ENCODE results near the gene UFM1. TPM values are rescaled to one million over a fixed set of nuclear protein-coding genes. Genes with fewer than 3 reads are reported as not detected.

The UFM1 gene
- total and polyA plus RNA-seq, 2 experiments from 2014 or later: 80.4 to 128 TPM

GRCh38 chr13:38321654-38322053 lies 28.0 kb upstream of the UFM1 start:
- Histone ChIP-seq H3K4me2 (no peak overlapping the region), H3K9me2 (replicated peaks; ENCODE audit: insufficient read depth) (no peaks in the 10 kb centered on the region), H3K27me3 (no peaks in the 10 kb centered on the region), H4K20me1 (ENCODE audit: insufficient read depth, poor library complexity, severe bottlenecking) (no peaks in the 10 kb centered on the region), H3K36me3 (replicated peaks; ENCODE audit: insufficient read depth, low read depth) (no peaks in the 10 kb centered on the region), H3K79me2 (no peaks in the 10 kb centered on the region), H3K4me3 (no peak overlapping the region), H3K27ac (no peak overlapping the region), H3K4me1 (ENCODE audit: insufficient read depth) (no peaks in the 10 kb centered on the region), H2AFZ (no peak overlapping the region), H3K9me3 (ENCODE audit: low read depth) (no peaks in the 10 kb centered on the region)
- TF ChIP-seq EZH2 (IDR thresholded peaks at IDR 0.05; ENCODE audit: borderline replicate concordance): no peak
- TF ChIP-seq CTCF (IDR thresholded peaks at IDR 0.05; ENCODE audit: poor library complexity): no peak
- TF ChIP-seq EZH2phosphoT487 (IDR thresholded peaks at IDR 0.05; ENCODE audit: low read depth, severe bottlenecking, unreplicated experiment): no peak
- 93% methylated on average over 5 of the region's 5 CpGs for WGBS (ENCODE audit: low lambda C conversion rate, missing lambda C conversion rate)
- no peak for DNase-seq (ENCODE audit: low spot score)

- no peaks in the 10 kb centered on the region for H3K27me3 ChIP-seq
- no peaks in the 10 kb centered on the region for H3K79me2 ChIP-seq
- H3K9me2 ChIP-seq (replicated peaks; ENCODE audit: insufficient read depth): no peaks in the 10 kb centered on the region
- no peaks in the 10 kb centered on the region for H3K4me1 ChIP-seq (ENCODE audit: insufficient read depth)
- TF ChIP-seq EZH2phosphoT487 (IDR thresholded peaks at IDR 0.05; ENCODE audit: low read depth, severe bottlenecking, unreplicated experiment): no peak
- no peak for TF ChIP-seq EZH2 (IDR thresholded peaks at IDR 0.05; ENCODE audit: borderline replicate concordance)
- no peak for TF ChIP-seq CTCF (IDR thresholded peaks at IDR 0.05; ENCODE audit: poor library complexity)
- H4K20me1 ChIP-seq (ENCODE audit: insufficient read depth, poor library complexity, severe bottlenecking): no peaks in the 10 kb centered on the region
- no peaks in the 10 kb centered on the region for H3K9me3 ChIP-seq (ENCODE audit: low read depth)
- H3K4me3 ChIP-seq: no peak overlapping the region
- no peak overlapping the region for H3K27ac ChIP-seq
- DNase-seq (ENCODE audit: low spot score): no peak
- H3K36me3 ChIP-seq (replicated peaks; ENCODE audit: insufficient read depth, low read depth): no peaks in the 10 kb centered on the region
- H3K4me2 ChIP-seq: no peak overlapping the region
- 94% methylated on average over 1 of the region's 1 CpG for WGBS (ENCODE audit: low lambda C conversion rate, missing lambda C conversion rate)
- H2AFZ ChIP-seq: no peak overlapping the region
Observed at GRCh38 chr13:38325426-38325825, 24.2 kb upstream of the UFM1 start.

- Histone ChIP-seq H3K27ac (no peak overlapping the region), H3K36me3 (replicated peaks; ENCODE audit: insufficient read depth, low read depth) (no peaks in the 10 kb centered on the region), H3K79me2 (no peaks in the 10 kb centered on the region), H4K20me1 (ENCODE audit: insufficient read depth, poor library complexity, severe bottlenecking) (no peaks in the 10 kb centered on the region), H3K4me1 (ENCODE audit: insufficient read depth) (no peaks in the 10 kb centered on the region), H3K4me2 (no peak overlapping the region), H3K9me2 (replicated peaks; ENCODE audit: insufficient read depth) (no peaks in the 10 kb centered on the region), H3K9me3 (ENCODE audit: low read depth) (no peaks in the 10 kb centered on the region), H2AFZ (no peak overlapping the region), H3K4me3 (no peak overlapping the region), H3K27me3 (no peaks in the 10 kb centered on the region)
- no peak for DNase-seq (ENCODE audit: low spot score)
- TF ChIP-seq EZH2 (IDR thresholded peaks at IDR 0.05; ENCODE audit: borderline replicate concordance): no peak
- TF ChIP-seq CTCF (IDR thresholded peaks at IDR 0.05; ENCODE audit: poor library complexity): no peak
- no peak for TF ChIP-seq EZH2phosphoT487 (IDR thresholded peaks at IDR 0.05; ENCODE audit: low read depth, severe bottlenecking, unreplicated experiment)
- WGBS (ENCODE audit: low lambda C conversion rate, missing lambda C conversion rate): 96% methylated on average over 2 of the region's 2 CpGs
Observed at GRCh38 chr13:38328699-38329098, 21.0 kb upstream of the UFM1 start.

- Histone ChIP-seq H3K27ac (no peak overlapping the region), H3K4me3 (no peak overlapping the region), H3K36me3 (replicated peaks; ENCODE audit: insufficient read depth, low read depth) (no peaks in the 10 kb centered on the region), H4K20me1 (ENCODE audit: insufficient read depth, poor library complexity, severe bottlenecking) (no peaks in the 10 kb centered on the region), H3K27me3 (no peaks in the 10 kb centered on the region), H3K79me2 (no peaks in the 10 kb centered on the region), H3K9me3 (ENCODE audit: low read depth) (no peaks in the 10 kb centered on the region), H3K4me1 (ENCODE audit: insufficient read depth) (no peaks in the 10 kb centered on the region), H3K9me2 (replicated peaks; ENCODE audit: insufficient read depth) (no peaks in the 10 kb centered on the region), H2AFZ (no peak overlapping the region), H3K4me2 (no peak overlapping the region)
- TF ChIP-seq CTCF (IDR thresholded peaks at IDR 0.05; ENCODE audit: poor library complexity): no peak
- TF ChIP-seq EZH2phosphoT487 (IDR thresholded peaks at IDR 0.05; ENCODE audit: low read depth, severe bottlenecking, unreplicated experiment): no peak
- TF ChIP-seq EZH2 (IDR thresholded peaks at IDR 0.05; ENCODE audit: borderline replicate concordance): no peak
- 50% methylated on average over 2 of the region's 2 CpGs for WGBS (ENCODE audit: low lambda C conversion rate, missing lambda C conversion rate)
- DNase-seq (ENCODE audit: low spot score): no peak
Observed at GRCh38 chr13:38334845-38335244, 14.8 kb upstream of the UFM1 start.
